PC-9 (cell line): ENCODE measurements around the gene NPIPA3. TPM values are rescaled to one million over a fixed set of nuclear protein-coding genes. Genes with fewer than 3 reads are reported as not detected.
"Not testable (repeated sequence)": the region's sequence is repeated elsewhere in the genome, so short reads cannot be mapped to it uniquely, and the experiment has no call there.

Experiments
- Bru-seq: library from RNA; stranded (reverse); fragments of 400-500 nt; gene quantifications from one replicate; lab custom pipeline; 2021; lab: Mats Ljungman, UMichigan
- BruChase-seq, 2 experiments: library from RNA; stranded (reverse); fragments of 400-500 nt; gene quantifications; one replicate each; lab custom pipeline; 2021; lab: Mats Ljungman, UMichigan
- BruUV-seq: library from RNA; stranded (reverse); fragments of 400-500 nt; replicated peaks from 2 replicates; lab custom pipeline; 2021; lab: Mats Ljungman, UMichigan
- CTCF ChIA-PET: fragments of 300-600 bp; sonication (Branson Sonifier 250); formaldehyde crosslinking; loops from one replicate; lab custom pipeline; 2022; ENCODE audit warnings: antibody characterized with exemption; lab: Charles Lee
- POLR2A ChIA-PET: fragments of 300-600 bp; sonication (Branson Sonifier 250); formaldehyde crosslinking; loops from one replicate; lab custom pipeline; 2022; ENCODE audit warnings: antibody characterized with exemption; ENCODE audit not compliant: unreplicated experiment; lab: Charles Lee
- DNase-seq, 2 experiments: peaks; one replicate each; pipeline versions ENCODE4 v3.0.0 to v3.0.0-alpha.2; 2015 to 2022; ENCODE audit warnings: mixed read lengths in 1 of 2
- H2AFZ ChIP-seq: fragments of 200-600 bp; sonication (generic); 2 replicates; pipeline ENCODE4 v1.8.1; 2017; ENCODE audit warnings: antibody characterized with exemption
- H3F3A ChIP-seq: fragments of 200-600 bp; sonication (generic); 2 replicates; pipeline ENCODE4 v1.8.1; 2017; ENCODE audit warnings: antibody characterized with exemption, mild to moderate bottlenecking, low read depth; ENCODE audit not compliant: insufficient read depth
- H3K27ac ChIP-seq: fragments of 200-600 bp; sonication (generic); 2 replicates; pipeline ENCODE4 v1.6.1; 2016; ENCODE audit warnings: mixed run types
- H3K27me3 ChIP-seq: fragments of 200-600 bp; sonication (generic); 2 replicates; pipeline ENCODE4 v1.6.1; 2016; ENCODE audit warnings: low read depth, mixed run types; ENCODE audit not compliant: insufficient read depth
- H3K36me3 ChIP-seq: fragments of 200-600 bp; sonication (generic); 2 replicates; pipeline ENCODE4 v1.6.1; 2016; ENCODE audit warnings: low read depth, mixed run types
- H3K4me1 ChIP-seq: fragments of 200-600 bp; sonication (generic); replicated peaks from 2 replicates; pipeline ENCODE4 v1.6.1; 2016; ENCODE audit warnings: mixed run types; ENCODE audit not compliant: insufficient read depth
- H3K4me2 ChIP-seq: fragments of 200-600 bp; sonication (generic); 2 replicates; pipeline ENCODE4 v1.6.1; 2017; ENCODE audit warnings: mixed run types
- H3K4me3 ChIP-seq: fragments of 200-600 bp; sonication (generic); 2 replicates; pipeline ENCODE4 v1.6.1; 2016; ENCODE audit warnings: mixed run types
- H3K79me2 ChIP-seq: fragments of 200-600 bp; sonication (generic); 2 replicates; pipeline ENCODE4 v1.6.1; 2017; ENCODE audit warnings: low read depth, mixed run types
- H3K9me2 ChIP-seq: fragments of 200-600 bp; sonication (generic); 2 replicates; pipeline ENCODE4 v1.8.1; 2017; ENCODE audit warnings: mild to moderate bottlenecking; ENCODE audit not compliant: insufficient read depth
- H3K9me3 ChIP-seq: fragments of 200-600 bp; sonication (generic); 2 replicates; pipeline ENCODE4 v1.8.1; 2016; ENCODE audit warnings: low read depth; ENCODE audit not compliant: insufficient read depth
- H4K20me1 ChIP-seq: fragments of 200-600 bp; sonication (generic); 2 replicates; pipeline ENCODE4 v1.8.1; 2017; ENCODE audit not compliant: insufficient read depth
- CTCF ChIP-seq: fragments of 200-600 bp; sonication (generic); conservative IDR thresholded peaks from 2 replicates; pipeline ENCODE4 v1.6.1; 2017; ENCODE audit warnings: mixed run types, antibody characterized with exemption, mild to moderate bottlenecking, moderate library complexity
- EZH2 ChIP-seq: fragments of 200-600 bp; sonication (generic); IDR thresholded peaks from 2 replicates; pipeline ENCODE4 v1.8.0; 2017; ENCODE audit warnings: antibody characterized with exemption, low read depth
- intact Hi-C: fragments of 100-400 bp; cut with micrococcal nuclease; formaldehyde crosslinking; loops from one replicate; pipeline ENCODE4 v1.10.0; 2022; ENCODE audit not compliant: unreplicated experiment
- long read RNA-seq: library from polyadenylated mRNA; stranded (forward); transcript quantifications from one replicate; pipeline ENCODE4 v2.0.0, GENCODE V29; 2022
- total RNA-seq: library from RNA; stranded (reverse); gene quantifications from 2 replicates; pipeline ENCODE4 v1.2.3, GENCODE V29; 2021

NPIPA3 gene
- total RNA-seq (not detected in 2 replicates), Bru-seq, nascent RNA (percentile 16 among the genes with signal in this experiment), BruChase-seq, experiment 1, labeled RNA remaining after a 2-hour chase (percentile 13 among the genes with signal in this experiment), BruChase-seq, experiment 2, labeled RNA remaining after a 6-hour chase (percentile 5 among the genes with signal in this experiment)
- long read RNA-seq, result 0 reads

GRCh38 chr16:14703156-14704011 is at the start of gene NPIPA3:
Gene NPIPA3 (plus strand): TSS chr16:14703411. CDS start chr16:14708944, 5,533 bp downstream.
- DNase-seq, POLR2A ChIA-PET, intact Hi-C loops, H3K9me2 ChIP-seq, H3F3A ChIP-seq, H2AFZ ChIP-seq, H3K27ac ChIP-seq, H3K4me3 ChIP-seq, H3K79me2 ChIP-seq, CTCF ChIA-PET, H3K4me1 ChIP-seq, H3K27me3 ChIP-seq, H3K36me3 ChIP-seq, BruUV-seq, H3K4me2 ChIP-seq, H3K9me3 ChIP-seq, H4K20me1 ChIP-seq: not testable (repeated sequence)

GRCh38 chr16:14658063-14658462 is 45.1 kb upstream of the NPIPA3 start:
- Histone ChIP-seq H4K20me1 (no peaks in the 10 kb centered on the region), H3F3A (peaks cover 18% of the 10 kb centered on the region; the same call in 1 of the 2 replicates), H3K4me3 (no peak overlapping the region), H3K36me3 (peaks cover 14% of the 10 kb centered on the region; the same call in 1 of the 2 replicates), H2AFZ (no peak overlapping the region), H3K27ac (0 out of 2 replicates have a peak overlapping the region, but pooled peaks have one; percentile 23), H3K27me3 (no peaks in the 10 kb centered on the region), H3K9me2 (no peaks in the 10 kb centered on the region), H3K4me1 (peaks cover 21% of the 10 kb centered on the region), H3K4me2 (no peak overlapping the region), H3K9me3 (no peaks in the 10 kb centered on the region), H3K79me2 (no peaks in the 10 kb centered on the region)
- POLR2A ChIA-PET, result interaction anchor here (1.1 kb wide), 1 partner anchor 24 kb away, joined by 5 read pairs; no protein-coding TSS in a partner anchor
- intact Hi-C loops, result no loop called here
- no TSS peak for BruUV-seq
- TF ChIP-seq EZH2, result no peak
- no peak for TF ChIP-seq CTCF
- CTCF ChIA-PET, result no interaction called here
- DNase-seq, result no peak

- no peak overlapping the region for H3K4me2 ChIP-seq
- BruUV-seq, result no TSS peak
- H3K79me2 ChIP-seq, result no peaks in the 10 kb centered on the region
- no peak overlapping the region for H3K4me3 ChIP-seq
- H3K9me2 ChIP-seq, result no peaks in the 10 kb centered on the region
- TF ChIP-seq EZH2 (no peak), CTCF (no peak)
- ChIA-PET POLR2A (no interaction called here), CTCF (no interaction called here)
- H3K9me3 ChIP-seq, result no peaks in the 10 kb centered on the region
- no peak overlapping the region for H3K27ac ChIP-seq
- peaks cover 14% of the 10 kb centered on the region for H3K36me3 ChIP-seq
- intact Hi-C loops, result no loop called here
- no peak overlapping the region for H2AFZ ChIP-seq
- DNase-seq, result no peak
- no peaks in the 10 kb centered on the region for H3K4me1 ChIP-seq
- no peaks in the 10 kb centered on the region for H4K20me1 ChIP-seq
- H3F3A ChIP-seq, result peaks cover 14% of the 10 kb centered on the region; the same call in 1 of the 2 replicates
- no peaks in the 10 kb centered on the region for H3K27me3 ChIP-seq
These were observed 35.6 kb upstream of the NPIPA3 start for GRCh38 chr16:14667347-14668266.
